ENCODE measurements around the gene FILIP1L.

The FILIP1L gene

GRCh38 chr3:100141586-100141985 is 27.3 kb upstream of the FILIP1L start:
- Mint-ChIP-seq H3K4me1 (peaks cover 15% of the 10 kb centered on the region), H3K27ac (no peak overlapping the region), H3K36me3 (peaks cover 11% of the 10 kb centered on the region), H3K27me3 (no peaks in the 10 kb centered on the region), H3K4me3 (no peak overlapping the region), H3K9me3 (peaks cover 15% of the 10 kb centered on the region)
- CTCF ChIA-PET: interaction anchor here (0.9 kb wide), 1 partner anchor 11 kb away, joined by 3 read pairs; no protein-coding TSS in a partner anchor
- DNase-seq: no peak

- DNase-seq: no peak
- no peaks in the 10 kb centered on the region for H3K27me3 Mint-ChIP-seq
- peaks cover 10% of the 10 kb centered on the region for H3K36me3 Mint-ChIP-seq
- no peak overlapping the region for H3K4me3 Mint-ChIP-seq
- no peak overlapping the region for H3K27ac Mint-ChIP-seq
- CTCF ChIA-PET: interaction anchor here (0.9 kb wide), 1 partner anchor 10 kb away, joined by 3 read pairs; no protein-coding TSS in a partner anchor
- H3K4me1 Mint-ChIP-seq: peaks cover 15% of the 10 kb centered on the region
- H3K9me3 Mint-ChIP-seq: peaks cover 15% of the 10 kb centered on the region
Observed at GRCh38 chr3:100140976-100141375, 26.7 kb upstream of the FILIP1L start.

- Mint-ChIP-seq H3K27me3 (no peaks in the 10 kb centered on the region), H3K4me3 (no peak overlapping the region), H3K4me1 (no peaks in the 10 kb centered on the region), H3K27ac (no peak overlapping the region), H3K36me3 (no peaks in the 10 kb centered on the region), H3K9me3 (no peaks in the 10 kb centered on the region)
- no peak for DNase-seq
- CTCF ChIA-PET: interaction anchor here (1.1 kb wide), 1 partner anchor 108 kb away, joined by 5 read pairs; no protein-coding TSS in a partner anchor
Observed at GRCh38 chr3:100136921-100137320, 22.6 kb upstream of the FILIP1L start.

GRCh38 chr3:100131241-100131640 is 16.9 kb upstream of the FILIP1L start:
- no peak overlapping the region for H3K27ac Mint-ChIP-seq
- no peak for DNase-seq
- no peak overlapping the region for H3K4me3 Mint-ChIP-seq
- no peaks in the 10 kb centered on the region for H3K4me1 Mint-ChIP-seq
- CTCF ChIA-PET: interaction anchor here (0.9 to 1.8 kb wide), 3 partner anchors 9 to 13 kb away, joined by 3 to 4 read pairs (median 4); no protein-coding TSS in a partner anchor
- no peaks in the 10 kb centered on the region for H3K9me3 Mint-ChIP-seq
- H3K27me3 Mint-ChIP-seq: no peaks in the 10 kb centered on the region
- peaks cover 1% of the 10 kb centered on the region for H3K36me3 Mint-ChIP-seq

- Mint-ChIP-seq H3K27me3 (no peaks in the 10 kb centered on the region), H3K9me3 (no peaks in the 10 kb centered on the region), H3K36me3 (peaks cover 1% of the 10 kb centered on the region), H3K4me1 (peaks cover 4% of the 10 kb centered on the region), H3K27ac (no peak overlapping the region), H3K4me3 (no peak overlapping the region)
- CTCF ChIA-PET: interaction anchor here (0.6 to 1.8 kb wide), 2 partner anchors 15 to 371 kb away, joined by 3 to 4 read pairs; no protein-coding TSS in a partner anchor
- no peak for DNase-seq
Observed at GRCh38 chr3:100129941-100130340, 15.6 kb upstream of the FILIP1L start.

- CTCF ChIA-PET: interaction anchor here (0.7 kb wide), 1 partner anchor 322 kb away, joined by 4 read pairs; no protein-coding TSS in a partner anchor
- H3K9me3 Mint-ChIP-seq: no peaks in the 10 kb centered on the region
- no peak for DNase-seq
- H3K4me1 Mint-ChIP-seq: peaks cover 4% of the 10 kb centered on the region
- H3K4me3 Mint-ChIP-seq: no peak overlapping the region
- H3K36me3 Mint-ChIP-seq: peaks cover 1% of the 10 kb centered on the region
- no peak overlapping the region for H3K27ac Mint-ChIP-seq
- no peaks in the 10 kb centered on the region for H3K27me3 Mint-ChIP-seq
Observed at GRCh38 chr3:100128565-100128964, 14.3 kb upstream of the FILIP1L start.

GRCh38 chr3:100127792-100128191 is 13.5 kb upstream of the FILIP1L start:
- CTCF ChIA-PET: no interaction called here
- no peak for DNase-seq
- Mint-ChIP-seq H3K27ac (no peak overlapping the region), H3K4me1 (peaks cover 4% of the 10 kb centered on the region), H3K27me3 (no peaks in the 10 kb centered on the region), H3K9me3 (no peaks in the 10 kb centered on the region), H3K36me3 (peaks cover 1% of the 10 kb centered on the region), H3K4me3 (no peak overlapping the region)

GRCh38 chr3:100125161-100125938 is 11.0 kb upstream of the FILIP1L start:
- no peaks in the 10 kb centered on the region for H3K36me3 Mint-ChIP-seq
- CTCF ChIA-PET: no interaction called here
- H3K9me3 Mint-ChIP-seq: no peaks in the 10 kb centered on the region
- H3K27ac Mint-ChIP-seq: no peak overlapping the region
- H3K4me3 Mint-ChIP-seq: no peak overlapping the region
- no peak for DNase-seq
- H3K27me3 Mint-ChIP-seq: no peaks in the 10 kb centered on the region
- peaks cover 4% of the 10 kb centered on the region for H3K4me1 Mint-ChIP-seq

GRCh38 chr3:100124201-100124761 is 10.0 kb upstream of the FILIP1L start:
- H3K4me3 Mint-ChIP-seq: no peak overlapping the region
- H3K27ac Mint-ChIP-seq: no peak overlapping the region
- no peak for DNase-seq
- H3K36me3 Mint-ChIP-seq: no peaks in the 10 kb centered on the region
- H3K27me3 Mint-ChIP-seq: no peaks in the 10 kb centered on the region
- no peaks in the 10 kb centered on the region for H3K9me3 Mint-ChIP-seq
- CTCF ChIA-PET: no interaction called here
- H3K4me1 Mint-ChIP-seq: peaks cover 4% of the 10 kb centered on the region

- H3K4me3 Mint-ChIP-seq: no peak overlapping the region
- CTCF ChIA-PET: no interaction called here
- H3K9me3 Mint-ChIP-seq: no peaks in the 10 kb centered on the region
- no peaks in the 10 kb centered on the region for H3K36me3 Mint-ChIP-seq
- H3K27ac Mint-ChIP-seq: no peak overlapping the region
- H3K4me1 Mint-ChIP-seq: peaks cover 4% of the 10 kb centered on the region
- no peak for DNase-seq
- no peaks in the 10 kb centered on the region for H3K27me3 Mint-ChIP-seq
Observed at GRCh38 chr3:100123112-100123511, 8.8 kb upstream of the FILIP1L start.

GRCh38 chr3:100122321-100122720 is 8.0 kb upstream of the FILIP1L start:
- Mint-ChIP-seq H3K9me3 (no peaks in the 10 kb centered on the region), H3K27me3 (no peaks in the 10 kb centered on the region), H3K4me3 (no peak overlapping the region), H3K27ac (no peak overlapping the region), H3K4me1 (peaks cover 4% of the 10 kb centered on the region), H3K36me3 (no peaks in the 10 kb centered on the region)
- CTCF ChIA-PET: no interaction called here
- no peak for DNase-seq

GRCh38 chr3:100120693-100121092 is 6.4 kb upstream of the FILIP1L start:
- DNase-seq: no peak
- Mint-ChIP-seq H3K9me3 (no peaks in the 10 kb centered on the region), H3K27ac (no peak overlapping the region), H3K36me3 (no peaks in the 10 kb centered on the region), H3K4me1 (peaks cover 4% of the 10 kb centered on the region), H3K27me3 (no peaks in the 10 kb centered on the region), H3K4me3 (no peak overlapping the region)
- CTCF ChIA-PET: no interaction called here

- Mint-ChIP-seq H3K36me3 (no peaks in the 10 kb centered on the region), H3K9me3 (no peaks in the 10 kb centered on the region), H3K27ac (no peak overlapping the region), H3K4me3 (no peak overlapping the region), H3K27me3 (no peaks in the 10 kb centered on the region), H3K4me1 (peaks cover under 1% of the 10 kb centered on the region)
- CTCF ChIA-PET: no interaction called here
- no peak for DNase-seq
Observed at GRCh38 chr3:100120012-100120411, 5.7 kb upstream of the FILIP1L start.

GRCh38 chr3:100117093-100117492 is 2.8 kb upstream of the FILIP1L start:
- H3K4me1 Mint-ChIP-seq: no peaks in the 10 kb centered on the region
- CTCF ChIA-PET: no interaction called here

More at GRCh38 chr3:100117093-100117492, 2.8 kb upstream of the FILIP1L start:
- no peaks in the 10 kb centered on the region for H3K9me3 Mint-ChIP-seq
- H3K27me3 Mint-ChIP-seq: no peaks in the 10 kb centered on the region
- DNase-seq: no peak
- H3K27ac Mint-ChIP-seq: no peak overlapping the region
- no peak overlapping the region for H3K4me3 Mint-ChIP-seq
- no peaks in the 10 kb centered on the region for H3K36me3 Mint-ChIP-seq

Data from activated naive CD4-positive, alpha-beta T cell treated with anti-CD3 and anti-CD28 coated beads, Interleukin-2, amount 10 ng/mL, durations not matched to agents 7 days and 5 days (primary cell).